Heart left ventricle (tissue), 13 donors: ENCODE measurements around the gene ARHGAP10.

Source experiments
- CTCF ChIP-seq, 12 donors: fragments of 200-600 bp; sonication (generic) in 4 of 12; IDR thresholded peaks; one replicate each; pipeline versions ENCODE4 v1.5.0 to v1.8.0; 2018 to 2022; ENCODE audit warnings: antibody characterized with exemption in 12 of 12, mild to moderate bottlenecking in 5 of 12
- POLR2A ChIP-seq, 2 donors: fragments of 450-650 bp; IDR thresholded peaks; one replicate each; pipeline ENCODE4 v1.6.1; 2017; ENCODE audit warnings: antibody characterized with exemption in 2 of 2, mild to moderate bottlenecking in 2 of 2, moderate library complexity in 2 of 2
- donor health status: ischemic (EF 13 %, LVEDD 7.1; RV severe dilation, severe dysfunction).
- donor health status: DM: no; HTN: yes; CAD: no.
- donor health status: DM: no; HTN: no; CAD: no.
- donor health status: ischemic (EF 25% LVEDD 6.9; RV normal size, moderate dysfunction).
- donor health status: ischemic (EF 25% LVEDD 5.7; RV mildly dilated, moderate dysfunction).
- donor health status: ischemic (EF 35%, LVEDD 5.7; RV mildly dilated, moderate dysfunction).
- donor health status: nonischemic (EF 11% LVEDD 7.7; RV severe dilation, severe dysfunction).
- donor health status: DM: yes; HTN: yes; CAD: no.
- donor health status: PGD.
- donor health status: ischemic (EF 29% LVEDD 5.4; RV normal size, mild dysfunction).
- donor health status: nonischemic (EF 23%, LVEDD 6.1; RV moderate dilation, normal function).

- TF ChIP-seq CTCF (IDR thresholded peaks at IDR 0.05) (peak in 1 of 12 donors; percentile 6), POLR2A (IDR thresholded peaks at IDR 0.05) (no peak)
These were observed 320.6 kb downstream of the ARHGAP10 start for GRCh38 chr4:148052448-148052847.
